Mesodermal cell (in vitro differentiated cells): ENCODE data around the gene SNTN.

Experiments used
- H3K27ac ChIP-seq: 2 replicates; pipeline ENCODE4 v1.7.0; 2013; ENCODE audit warnings: mild to moderate bottlenecking, low read depth, low read length, moderate library complexity; ENCODE audit not compliant: severe bottlenecking
- H3K36me3 ChIP-seq: 2 replicates; pipeline ENCODE4 v1.7.1; 2013; ENCODE audit warnings: mild to moderate bottlenecking, low read length, moderate library complexity; ENCODE audit not compliant: control insufficient read depth, insufficient read depth
- H3K4me1 ChIP-seq: one replicate; pipeline ENCODE4 v1.7.1; 2013; ENCODE audit warnings: mild to moderate bottlenecking, low read length; ENCODE audit not compliant: insufficient read depth, control insufficient read depth, poor library complexity, severe bottlenecking
- H3K4me3 ChIP-seq: 2 replicates; pipeline ENCODE4 v1.7.0; 2013; ENCODE audit warnings: low read length, control low read depth, mild to moderate bottlenecking; ENCODE audit not compliant: insufficient read depth, poor library complexity, severe bottlenecking; ENCODE audit errors: extremely low read depth
- H3K9me3 ChIP-seq: 2 replicates; pipeline ENCODE4 v1.7.1; 2013; ENCODE audit warnings: mild to moderate bottlenecking, low read length, moderate library complexity; ENCODE audit not compliant: control insufficient read depth
- WGBS, 2 experiments: methylation state at CpG; one replicate each; pipeline ENCODE4 v1.1.5; 2013; ENCODE audit warnings: missing lambda C conversion rate in 2 of 2; ENCODE audit not compliant: insufficient coverage in 2 of 2; 5-methylcytosine and 5-hydroxymethylcytosine counted together

The SNTN gene

DNA sequence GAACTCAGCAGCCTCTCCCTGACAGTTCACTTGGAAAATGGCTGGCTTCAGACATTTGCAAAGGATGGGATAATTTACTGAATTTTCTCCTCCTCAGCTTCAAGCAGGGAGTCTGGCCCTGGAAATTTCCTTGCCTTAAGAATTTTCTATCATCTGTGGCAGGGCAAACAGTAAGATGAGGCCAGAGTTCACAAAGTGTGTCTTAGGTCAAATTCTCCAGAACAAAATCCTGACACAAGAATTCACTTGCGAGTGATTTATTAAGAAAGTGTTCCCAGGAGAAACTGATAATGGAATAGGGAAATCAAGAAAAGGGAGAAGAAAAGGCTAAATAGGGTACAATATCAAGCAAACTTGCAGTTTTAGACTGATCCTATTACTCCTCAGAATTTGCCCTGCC lies 55.3 kb downstream of the SNTN start:
- Histone ChIP-seq H3K27ac (no peak overlapping the region), H3K9me3 (no peaks in the 10 kb centered on the region), H3K4me3 (no peak overlapping the region), H3K36me3 (no peaks in the 10 kb centered on the region), H3K4me1 (no peaks in the 10 kb centered on the region)
- no CpG with 5 or more reads among the region's 1 CpG for WGBS, 2 experiments

DNA sequence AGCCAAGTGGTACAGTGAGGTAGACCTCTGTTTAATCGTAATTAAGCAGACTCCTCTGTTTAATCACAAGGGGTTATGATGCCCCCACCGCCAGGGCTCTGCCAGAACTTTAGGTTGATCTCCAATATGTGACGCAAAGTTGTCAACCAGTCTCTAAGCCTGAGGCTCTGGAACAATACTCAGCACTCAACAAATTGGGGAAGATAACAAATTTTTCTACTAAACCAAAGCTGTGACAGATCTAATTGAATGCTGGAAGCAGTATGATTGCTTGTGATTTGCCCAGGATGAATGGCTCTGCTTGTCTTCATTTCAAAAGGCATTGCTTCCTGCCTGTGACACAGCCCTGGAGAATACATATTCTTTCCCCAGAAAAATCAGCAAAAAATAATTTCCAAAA lies 57.1 kb downstream of the SNTN start:
- no peak overlapping the region for H3K27ac ChIP-seq
- no peak overlapping the region for H3K4me3 ChIP-seq
- H3K36me3 ChIP-seq: no peaks in the 10 kb centered on the region
- no peaks in the 10 kb centered on the region for H3K4me1 ChIP-seq
- no peaks in the 10 kb centered on the region for H3K9me3 ChIP-seq
- 87% methylated on average over 3 of the region's 3 CpGs; no CpG with 5 or more reads in 1 of the 2 experiments for WGBS, 2 experiments
